ENCODE results near the gene ANO5.

GRCh38 chr11:22249871-22250270, 57.0 kb downstream of the ANO5 start:
- no peak for TF ChIP-seq POLR2A (IDR thresholded peaks at IDR 0.05; ENCODE audit: low read depth, low read length)
- no peak for TF ChIP-seq TAF1 (IDR thresholded peaks at IDR 0.05; ENCODE audit: borderline replicate concordance, low read depth, low read length)
- no peak for TF ChIP-seq POLR2AphosphoS5 (IDR thresholded peaks at IDR 0.05; ENCODE audit: low read depth, low read length)
